Measurements from ENCODE around the gene ADSL.

- TF ChIP-seq POLR2A (IDR thresholded peaks at IDR 0.05) (no peak), CTCF (IDR thresholded peaks at IDR 0.05) (no peak)
These were observed 16.8 kb downstream of the ADSL start for GRCh38 chr22:40363059-40363458.
